ENCODE measurements around the gene ZFAND3. TPM values are rescaled to one million over a fixed set of nuclear protein-coding genes. Genes with fewer than 3 reads are reported as not detected.
A peak's percentile ranks its signal among the peaks of the same experiment; 100 is the strongest.

The ZFAND3 gene
- total RNA-seq, 4 donors from 2014 or later = 30.5 to 57.4 (median 53.3) TPM

GRCh38 chr6:38030380-38030779, 210.9 kb downstream of the ZFAND3 start:
- Histone ChIP-seq H3K27ac (no peak overlapping the region), H3K27me3 (no peaks in the 10 kb centered on the region), H3K4me3 (no peak overlapping the region), H3K4me1 (no peaks in the 10 kb centered on the region), H3K9me3 (no peaks in the 10 kb centered on the region), H3K36me3 (no peaks in the 10 kb centered on the region)
- no peak for DNase-seq
- no peak for TF ChIP-seq POLR2A (IDR thresholded peaks at IDR 0.05)
- TF ChIP-seq, protein P1, sequence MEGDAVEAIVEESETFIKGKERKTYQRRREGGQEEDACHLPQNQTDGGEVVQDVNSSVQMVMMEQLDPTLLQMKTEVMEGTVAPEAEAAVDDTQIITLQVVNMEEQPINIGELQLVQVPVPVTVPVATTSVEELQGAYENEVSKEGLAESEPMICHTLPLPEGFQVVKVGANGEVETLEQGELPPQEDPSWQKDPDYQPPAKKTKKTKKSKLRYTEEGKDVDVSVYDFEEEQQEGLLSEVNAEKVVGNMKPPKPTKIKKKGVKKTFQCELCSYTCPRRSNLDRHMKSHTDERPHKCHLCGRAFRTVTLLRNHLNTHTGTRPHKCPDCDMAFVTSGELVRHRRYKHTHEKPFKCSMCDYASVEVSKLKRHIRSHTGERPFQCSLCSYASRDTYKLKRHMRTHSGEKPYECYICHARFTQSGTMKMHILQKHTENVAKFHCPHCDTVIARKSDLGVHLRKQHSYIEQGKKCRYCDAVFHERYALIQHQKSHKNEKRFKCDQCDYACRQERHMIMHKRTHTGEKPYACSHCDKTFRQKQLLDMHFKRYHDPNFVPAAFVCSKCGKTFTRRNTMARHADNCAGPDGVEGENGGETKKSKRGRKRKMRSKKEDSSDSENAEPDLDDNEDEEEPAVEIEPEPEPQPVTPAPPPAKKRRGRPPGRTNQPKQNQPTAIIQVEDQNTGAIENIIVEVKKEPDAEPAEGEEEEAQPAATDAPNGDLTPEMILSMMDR (IDR thresholded peaks at IDR 0.05) = no peak

DNA sequence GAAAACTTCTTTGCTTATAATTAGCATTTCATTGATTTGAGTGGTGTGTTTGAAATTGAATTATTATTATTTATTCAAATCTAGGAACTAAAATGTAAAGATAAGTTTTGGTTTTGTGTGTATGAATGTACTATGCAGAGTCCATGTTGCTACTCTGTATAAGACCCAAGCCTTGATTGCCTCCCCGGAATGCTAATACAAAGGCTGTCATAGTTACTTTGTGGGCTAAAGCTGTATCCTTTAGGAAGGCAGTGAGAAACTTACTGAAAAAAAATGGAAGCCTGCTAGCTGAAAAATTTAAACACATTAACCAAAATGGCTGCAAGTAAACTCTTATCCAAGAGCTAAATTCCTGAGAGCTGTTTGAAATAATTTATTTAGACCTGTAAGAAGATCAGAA, 213.3 kb downstream of the ZFAND3 start:
- no peak for DNase-seq
- H3K4me1 ChIP-seq = no peaks in the 10 kb centered on the region
- no peak for TF ChIP-seq POLR2A (IDR thresholded peaks at IDR 0.05)
- TF ChIP-seq, protein P1 (IDR thresholded peaks at IDR 0.05) = no peak
- no peaks in the 10 kb centered on the region for H3K9me3 ChIP-seq
- no peaks in the 10 kb centered on the region for H3K27me3 ChIP-seq
- H3K36me3 ChIP-seq = no peaks in the 10 kb centered on the region
- H3K4me3 ChIP-seq = no peak overlapping the region
- H3K27ac ChIP-seq = no peak overlapping the region

- TF ChIP-seq POLR2A (IDR thresholded peaks at IDR 0.05) = no peak
These were observed 214.0 kb downstream of the ZFAND3 start for GRCh38 chr6:38033442-38033982.

GRCh38 chr6:38034274-38034914, 214.9 kb downstream of the ZFAND3 start:
- Histone ChIP-seq H3K27ac (no peak overlapping the region), H3K36me3 (no peaks in the 10 kb centered on the region), H3K4me1 (no peaks in the 10 kb centered on the region), H3K9me3 (no peaks in the 10 kb centered on the region), H3K4me3 (no peak overlapping the region), H3K27me3 (no peaks in the 10 kb centered on the region)
- no peak for DNase-seq
- TF ChIP-seq, protein P1 (IDR thresholded peaks at IDR 0.05) = peak in 5 of 6 experiments; percentile 13 to 47 (median 44)
- no peak for TF ChIP-seq POLR2A (IDR thresholded peaks at IDR 0.05)

More at GRCh38 chr6:38033442-38033982, 214.0 kb downstream of the ZFAND3 start:
- no peaks in the 10 kb centered on the region for H3K9me3 ChIP-seq
- no peaks in the 10 kb centered on the region for H3K4me1 ChIP-seq
- no peaks in the 10 kb centered on the region for H3K36me3 ChIP-seq
- H3K27me3 ChIP-seq = no peaks in the 10 kb centered on the region
- no peak overlapping the region for H3K27ac ChIP-seq
- H3K4me3 ChIP-seq = no peak overlapping the region
- DNase-seq = no peak

GRCh38 chr6:38035478-38035877, 216.0 kb downstream of the ZFAND3 start:
- TF ChIP-seq POLR2A (IDR thresholded peaks at IDR 0.05) = no peak
- TF ChIP-seq, protein P1 (IDR thresholded peaks at IDR 0.05) = no peak
- no peaks in the 10 kb centered on the region for H3K27me3 ChIP-seq
- no peaks in the 10 kb centered on the region for H3K9me3 ChIP-seq
- H3K4me1 ChIP-seq = no peaks in the 10 kb centered on the region
- DNase-seq = no peak
- H3K4me3 ChIP-seq = no peak overlapping the region
- H3K27ac ChIP-seq = no peak overlapping the region
- H3K36me3 ChIP-seq = no peaks in the 10 kb centered on the region

DNA sequence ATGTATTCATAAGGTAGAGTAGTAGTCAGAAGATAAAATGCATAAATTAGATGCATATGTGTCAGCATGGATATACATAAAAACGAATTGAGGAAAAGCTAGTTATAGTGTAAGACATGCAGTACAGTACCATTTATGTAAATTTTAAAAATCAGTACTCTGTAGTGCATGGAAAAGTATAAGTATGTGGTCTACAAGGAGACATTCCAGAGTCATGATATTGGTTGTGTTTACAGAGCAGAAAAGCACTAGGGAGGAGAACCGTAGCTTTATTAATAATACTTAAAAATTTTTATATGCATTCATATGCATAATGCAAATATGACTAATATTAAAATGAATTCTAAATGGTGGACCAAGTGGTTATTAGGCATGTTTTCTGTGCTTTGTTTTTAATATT, 220.0 kb downstream of the ZFAND3 start:
- Histone ChIP-seq H3K4me3 (no peak overlapping the region), H3K27ac (no peak overlapping the region), H3K4me1 (no peaks in the 10 kb centered on the region), H3K9me3 (no peaks in the 10 kb centered on the region), H3K27me3 (no peaks in the 10 kb centered on the region), H3K36me3 (no peaks in the 10 kb centered on the region)
- DNase-seq = no peak
- TF ChIP-seq, protein P1 (IDR thresholded peaks at IDR 0.05) = no peak
- no peak for TF ChIP-seq POLR2A (IDR thresholded peaks at IDR 0.05)

Measured in Peyer's patch (tissue), 4 donors.